GM12801 (cell line): ENCODE data around the gene TNNC2.

Source experiments
- TF ChIP-seq, protein P1 (sequence below): IDR thresholded peaks from one replicate; pipeline ENCODE4 v1.5.1; 2011; ENCODE audit warnings: control low read depth; ENCODE audit not compliant: insufficient read length; ENCODE audit errors: extremely low read depth

TNNC2 gene

DNA sequence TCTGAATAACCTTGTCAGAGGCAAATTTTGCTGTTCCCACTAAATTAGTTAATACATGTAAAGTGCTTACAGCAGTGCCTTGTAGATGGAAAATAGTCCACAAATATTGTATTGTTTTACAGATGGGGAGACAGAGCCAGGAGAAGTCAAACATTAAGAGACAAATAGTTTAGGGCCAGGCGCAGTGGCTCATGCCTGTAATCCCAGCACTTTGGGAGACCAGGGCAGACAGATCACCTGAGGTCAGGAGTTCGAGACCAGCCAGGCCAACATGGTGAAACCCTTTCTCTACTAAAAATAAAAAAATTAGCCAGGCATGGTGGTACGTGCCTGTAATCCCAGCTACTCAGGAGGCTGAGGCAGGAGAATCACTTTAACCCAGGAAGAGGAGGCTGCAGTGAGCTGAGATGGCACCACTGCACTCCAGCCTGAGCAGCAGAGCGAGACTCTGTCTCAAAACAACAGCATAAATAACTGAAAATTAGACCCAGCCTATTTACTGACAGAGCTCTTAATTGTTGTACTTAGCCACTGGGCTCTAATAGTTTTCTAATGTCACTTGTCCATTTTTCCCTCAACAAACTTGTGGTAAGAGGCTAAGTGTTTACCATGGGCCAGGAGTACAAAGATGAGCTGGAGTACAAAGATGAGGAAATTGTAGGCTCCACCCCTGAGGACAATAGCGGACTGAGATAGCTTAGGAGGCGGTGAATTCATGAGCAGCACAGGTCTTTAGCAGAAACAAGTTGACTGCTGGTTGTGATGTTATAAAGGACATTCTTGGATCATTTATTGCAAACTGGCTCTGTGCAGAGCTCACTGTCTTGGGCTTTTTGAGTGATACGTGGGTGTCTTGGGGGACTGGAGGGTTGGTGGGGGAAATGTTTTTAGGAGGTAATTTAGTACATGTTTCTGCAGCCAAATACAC, 36.7 kb upstream of the TNNC2 start:
- TF ChIP-seq, protein P1, sequence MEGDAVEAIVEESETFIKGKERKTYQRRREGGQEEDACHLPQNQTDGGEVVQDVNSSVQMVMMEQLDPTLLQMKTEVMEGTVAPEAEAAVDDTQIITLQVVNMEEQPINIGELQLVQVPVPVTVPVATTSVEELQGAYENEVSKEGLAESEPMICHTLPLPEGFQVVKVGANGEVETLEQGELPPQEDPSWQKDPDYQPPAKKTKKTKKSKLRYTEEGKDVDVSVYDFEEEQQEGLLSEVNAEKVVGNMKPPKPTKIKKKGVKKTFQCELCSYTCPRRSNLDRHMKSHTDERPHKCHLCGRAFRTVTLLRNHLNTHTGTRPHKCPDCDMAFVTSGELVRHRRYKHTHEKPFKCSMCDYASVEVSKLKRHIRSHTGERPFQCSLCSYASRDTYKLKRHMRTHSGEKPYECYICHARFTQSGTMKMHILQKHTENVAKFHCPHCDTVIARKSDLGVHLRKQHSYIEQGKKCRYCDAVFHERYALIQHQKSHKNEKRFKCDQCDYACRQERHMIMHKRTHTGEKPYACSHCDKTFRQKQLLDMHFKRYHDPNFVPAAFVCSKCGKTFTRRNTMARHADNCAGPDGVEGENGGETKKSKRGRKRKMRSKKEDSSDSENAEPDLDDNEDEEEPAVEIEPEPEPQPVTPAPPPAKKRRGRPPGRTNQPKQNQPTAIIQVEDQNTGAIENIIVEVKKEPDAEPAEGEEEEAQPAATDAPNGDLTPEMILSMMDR: no peak

DNA sequence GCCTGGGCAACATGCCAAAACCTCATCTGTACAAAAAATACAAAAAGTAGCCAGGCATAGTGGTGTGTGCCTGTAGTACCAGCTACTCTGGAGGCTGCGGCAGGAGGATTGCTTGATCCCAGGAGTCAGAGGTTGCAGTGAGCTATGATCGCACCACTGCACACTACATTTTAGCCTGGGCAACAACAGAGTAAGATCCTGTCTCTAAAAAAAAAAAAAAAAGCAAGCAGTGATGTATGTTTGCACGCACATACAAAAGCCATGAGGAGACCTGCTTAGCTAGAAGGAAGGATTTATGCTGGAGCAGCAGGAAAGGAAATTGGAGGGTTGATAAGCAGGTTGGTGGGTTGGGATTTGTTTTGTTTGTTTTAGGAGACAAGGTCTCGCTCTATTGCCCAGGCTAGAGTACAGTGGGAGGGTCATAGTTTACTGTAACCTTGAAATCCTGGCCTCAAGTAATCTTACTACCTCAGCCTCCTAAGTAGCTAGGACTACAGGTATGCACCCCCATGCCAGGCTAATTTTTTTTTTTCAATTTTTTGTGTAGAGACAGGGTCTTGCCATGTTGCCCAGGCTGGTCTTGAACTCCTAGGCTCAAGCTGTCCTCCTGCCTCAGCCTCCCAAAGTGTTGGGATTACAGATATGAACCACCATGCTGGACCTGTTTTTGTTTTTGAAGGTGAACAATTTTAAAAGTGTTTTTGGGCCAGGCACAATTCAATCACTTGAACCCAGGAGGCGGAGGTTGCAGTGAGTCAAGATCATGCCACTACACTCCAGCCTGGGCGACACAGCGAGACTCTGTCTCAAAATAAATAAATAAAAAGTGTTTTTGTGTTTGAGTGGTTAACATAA, 34.3 kb upstream of the TNNC2 start:
- TF ChIP-seq, protein P1: no peak

DNA sequence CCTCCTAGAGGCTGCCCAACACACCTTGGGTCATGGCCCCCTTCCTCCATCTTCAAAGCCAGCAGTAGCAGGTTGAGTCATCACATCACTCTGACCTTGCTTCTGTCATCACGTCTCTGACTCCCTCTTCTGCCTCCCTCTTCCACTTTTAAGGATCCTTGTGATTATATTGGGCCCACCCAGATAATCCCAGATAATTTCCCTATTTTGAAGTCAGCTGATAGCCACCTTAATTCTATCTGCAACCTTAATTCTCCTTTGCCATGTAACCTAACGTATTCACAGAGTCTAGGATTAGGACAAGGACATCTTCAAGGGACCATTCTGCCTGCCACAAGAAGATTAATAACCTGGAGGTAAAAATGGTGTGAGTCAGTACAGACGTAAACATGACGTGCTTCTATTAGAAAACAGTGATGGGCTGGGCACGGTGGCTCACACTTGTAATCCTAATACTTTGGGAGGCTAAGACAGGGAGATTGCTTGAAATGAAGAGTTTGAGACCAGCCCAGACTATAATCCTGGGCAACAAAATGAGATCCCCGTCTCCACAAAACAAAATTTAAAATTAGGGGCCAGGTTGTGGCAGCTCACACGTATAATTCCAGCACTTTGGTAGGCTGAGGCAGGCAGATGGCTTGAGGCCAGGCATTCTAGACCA, 33.6 kb upstream of the TNNC2 start:
- TF ChIP-seq, protein P1: no peak

DNA sequence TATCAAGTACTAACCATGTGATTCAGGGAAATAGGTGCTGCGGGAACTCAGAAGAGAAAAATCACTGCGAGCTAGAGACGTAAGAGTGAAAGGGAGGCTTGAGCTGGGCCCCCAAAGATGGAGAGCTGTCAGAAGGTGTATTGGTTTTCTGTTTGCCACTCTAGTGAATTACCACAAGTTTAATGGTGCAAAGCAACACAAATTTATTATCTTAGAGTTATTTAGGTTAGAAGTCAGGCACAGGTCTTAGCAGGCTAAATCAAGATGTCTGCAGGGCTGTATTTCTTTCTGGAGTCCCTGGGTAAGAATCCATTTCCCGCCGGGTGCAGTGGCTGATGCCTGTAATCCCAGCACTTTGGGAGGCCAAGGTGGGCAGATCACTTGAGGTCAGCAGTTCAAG, 32.8 kb upstream of the TNNC2 start:
- TF ChIP-seq, protein P1: no peak

DNA sequence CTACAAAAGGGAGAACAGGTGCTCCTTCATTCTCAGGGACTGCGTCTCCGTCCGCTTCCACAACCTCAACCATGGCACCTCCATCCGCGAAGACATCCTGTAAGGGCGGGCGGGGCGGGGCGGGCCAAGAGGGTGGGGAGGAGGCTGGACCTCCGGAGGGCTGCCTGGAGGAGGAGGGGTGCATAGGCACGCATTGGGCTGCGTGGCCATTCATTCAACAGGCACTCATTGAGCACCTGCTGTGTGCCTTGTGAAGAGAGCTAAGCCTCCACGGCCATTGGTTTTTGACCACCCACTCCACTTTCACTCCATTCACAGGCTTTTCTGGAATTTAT, 30.7 kb upstream of the TNNC2 start:
- TF ChIP-seq, protein P1: no peak

DNA sequence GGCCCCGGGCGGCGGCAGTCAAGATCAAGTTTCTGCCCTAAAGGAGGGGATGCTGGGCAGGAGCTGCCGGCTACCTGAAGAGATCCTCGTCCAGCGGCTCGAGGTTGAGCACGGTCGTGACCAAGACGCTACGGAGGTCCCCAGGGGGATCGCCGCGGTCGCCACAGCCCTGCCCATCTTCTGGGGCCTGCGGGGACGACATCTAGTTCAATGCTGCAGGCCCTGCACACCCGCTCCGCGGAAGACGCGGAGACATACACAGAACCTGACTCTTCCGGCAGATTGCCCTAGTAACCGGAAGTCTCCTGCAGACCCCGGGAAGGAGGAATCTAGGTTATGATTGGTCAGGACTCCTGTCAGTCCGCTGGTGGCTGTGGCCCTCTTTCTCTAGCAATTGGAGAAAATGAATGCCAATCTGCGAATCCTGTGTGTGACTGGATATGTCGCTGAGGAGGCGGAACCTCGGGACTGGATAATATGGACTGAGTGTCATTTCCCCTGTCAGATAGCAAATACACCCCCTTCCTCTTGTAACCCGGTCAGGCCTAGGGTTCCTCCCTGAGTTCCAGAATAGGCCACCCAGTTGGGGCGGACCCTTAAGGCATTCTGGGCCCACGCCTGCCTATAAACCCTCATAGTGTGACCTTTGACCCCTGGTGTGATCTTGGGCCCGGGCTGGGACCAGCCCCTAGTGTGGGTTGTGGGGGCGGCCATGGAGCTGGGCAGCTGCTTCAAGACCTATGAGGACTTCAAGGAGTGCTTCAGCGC, 30.2 kb upstream of the TNNC2 start, which contains the start of the genes ACOT8 and ZSWIM3:
Gene ACOT8 (minus strand): TSS at position 279 of the 768 bp plus-strand sequence. CDS start 77 bp downstream, at position 202.
Gene ZSWIM3 (plus strand): TSS at position 501 of the 768 bp plus-strand sequence. CDS start 212 bp downstream, at position 713.
- TF ChIP-seq, protein P1: no peak
